Fibroblast of skin of abdomen (primary cell): Measurements from ENCODE around the gene MED1.
A peak's percentile ranks its signal among the peaks of the same experiment; 100 is the strongest.
"Not testable (repeated sequence)": the region's sequence is repeated elsewhere in the genome, so short reads cannot be mapped to it uniquely, and the experiment has no call there.

ENCODE experiments used
- DNase-seq: peaks from one replicate; pipeline ENCODE4 v3.0.0-alpha.2; 2013

The MED1 gene

GRCh38 chr17:39410279-39410678, 40.8 kb downstream of the MED1 start:
- DNase-seq = no peak

- no peak for DNase-seq
These were observed 42.7 kb downstream of the MED1 start for GRCh38 chr17:39408360-39408759.

GRCh38 chr17:39406951-39407350, 44.1 kb downstream of the MED1 start:
- DNase-seq = no peak

GRCh38 chr17:39405436-39405835, 45.6 kb downstream of the MED1 start:
- DNase-seq = no peak

DNA sequence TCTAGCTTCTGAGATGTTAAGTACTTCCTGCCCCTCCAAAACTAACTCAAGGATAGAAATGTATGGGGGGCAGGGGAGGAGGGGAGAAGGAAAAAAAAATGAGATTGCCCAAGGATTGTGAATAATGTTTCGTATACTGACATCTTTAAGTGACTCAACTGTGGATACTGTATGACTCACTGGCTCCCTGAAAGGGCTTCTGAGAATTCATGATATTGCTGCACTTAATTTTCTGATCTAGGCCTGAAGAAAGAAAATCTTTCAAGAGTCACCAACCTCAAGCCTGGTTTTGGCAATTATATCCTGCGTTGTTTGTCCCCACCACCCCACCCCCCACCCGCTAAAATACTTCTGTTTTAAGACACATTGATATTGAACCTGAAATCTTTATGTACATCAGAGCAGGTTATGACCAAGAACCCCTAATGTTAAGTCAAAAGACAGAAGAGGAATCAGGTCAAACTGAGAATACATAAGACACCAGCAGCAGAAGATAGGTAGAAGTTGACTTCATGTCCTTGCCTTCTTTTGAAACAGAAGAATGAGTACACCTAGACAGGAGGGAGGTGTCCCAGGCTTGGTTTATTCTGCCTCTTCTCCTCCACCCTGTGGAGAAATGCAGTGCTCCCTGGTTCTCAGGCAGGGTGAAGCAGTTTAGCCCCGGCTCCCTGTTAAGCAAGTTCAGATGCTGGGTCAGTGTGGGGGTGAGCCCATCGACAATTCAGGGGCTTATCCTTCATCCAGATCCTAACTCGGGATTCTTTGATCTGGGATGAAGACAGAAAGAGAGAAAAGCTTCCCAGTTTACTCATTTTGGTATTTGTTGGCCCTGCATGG, 46.3 kb downstream of the MED1 start:
- DNase-seq = peak; percentile 92

- DNase-seq = no peak
These were observed 48.0 kb downstream of the MED1 start for GRCh38 chr17:39402890-39403605.

DNA sequence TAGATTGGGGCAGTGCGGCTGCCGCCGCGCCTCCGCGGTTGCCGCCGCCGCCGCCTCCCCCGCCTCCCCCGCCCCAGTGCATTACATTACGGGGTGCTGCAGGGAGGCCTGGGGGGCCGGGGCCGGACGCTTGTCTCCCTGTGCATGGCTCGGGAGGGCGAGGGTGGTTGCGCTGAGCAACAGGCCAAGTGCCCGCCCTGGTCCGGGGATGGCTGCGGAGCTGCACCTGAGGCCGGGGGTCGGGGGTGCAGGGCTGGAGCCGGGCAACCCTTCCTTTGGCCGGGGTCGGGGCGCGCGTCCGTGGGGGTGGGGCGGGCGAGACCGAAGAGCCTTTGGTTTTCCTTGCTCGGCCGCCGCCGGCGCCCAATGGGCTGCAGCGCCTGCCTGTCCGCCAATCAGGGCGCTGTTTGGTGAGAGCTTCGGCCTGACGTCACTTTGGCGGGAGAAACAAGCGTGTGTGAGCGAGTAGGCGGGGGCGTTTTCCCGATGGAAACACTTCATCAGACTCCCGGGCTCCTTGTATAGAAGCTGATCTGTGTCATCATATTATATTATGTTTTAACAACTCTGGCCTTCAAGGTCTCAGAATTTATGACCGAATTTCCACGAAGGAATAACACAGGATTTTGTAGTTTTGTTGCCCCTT, 48.7 kb downstream of the MED1 start:
- peak; percentile 94 for DNase-seq

DNA sequence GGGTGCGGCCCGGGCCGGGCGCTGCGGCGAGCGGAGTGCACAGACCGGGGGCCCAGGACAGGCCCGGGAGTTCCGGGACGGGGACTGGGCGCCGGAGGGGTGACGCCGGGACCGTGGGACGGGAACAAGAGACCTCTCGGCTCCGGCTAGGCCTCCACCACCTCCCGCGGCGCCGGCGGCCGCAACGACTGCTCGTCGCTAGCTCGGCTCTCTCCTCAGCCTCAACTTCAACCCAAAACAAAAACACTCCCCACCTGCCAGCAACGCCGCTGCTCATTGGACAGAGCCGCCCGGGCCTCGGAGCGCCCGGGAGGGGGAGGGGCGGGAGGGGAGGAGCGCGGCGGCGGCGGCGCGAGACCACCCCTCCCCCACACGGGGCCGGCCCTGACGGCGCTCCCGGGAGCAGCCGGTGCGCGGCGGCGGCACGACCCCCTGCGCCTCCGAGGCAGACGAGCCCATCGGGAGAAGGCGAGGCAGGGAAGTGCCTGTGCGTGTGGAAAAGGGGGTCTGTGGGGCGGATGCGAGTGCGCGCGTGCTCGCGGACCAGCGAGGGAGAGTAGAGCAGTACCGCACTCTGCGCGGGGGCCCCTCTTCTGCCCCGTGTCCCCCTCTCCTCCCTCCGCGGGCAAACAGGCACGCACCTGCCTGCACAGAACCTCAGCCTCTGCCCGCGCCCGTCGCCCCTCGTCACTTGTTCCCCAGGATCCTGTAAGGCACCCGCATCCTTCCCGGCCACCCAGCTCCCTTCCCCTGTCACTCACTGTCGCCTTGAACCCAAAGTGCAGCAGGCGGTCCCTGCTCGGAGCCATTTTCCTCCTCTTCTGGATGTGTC, 49.4 kb downstream of the MED1 start, which contains the start of gene FBXL20:
Gene FBXL20 (minus strand): TSS at position 215 of the 832 bp plus-strand sequence. CDS start 224 bp downstream, outside the sequence.
- peak; percentile 91 for DNase-seq

GRCh38 chr17:39400547-39401411, 50.3 kb downstream of the MED1 start:
- no peak for DNase-seq

DNA sequence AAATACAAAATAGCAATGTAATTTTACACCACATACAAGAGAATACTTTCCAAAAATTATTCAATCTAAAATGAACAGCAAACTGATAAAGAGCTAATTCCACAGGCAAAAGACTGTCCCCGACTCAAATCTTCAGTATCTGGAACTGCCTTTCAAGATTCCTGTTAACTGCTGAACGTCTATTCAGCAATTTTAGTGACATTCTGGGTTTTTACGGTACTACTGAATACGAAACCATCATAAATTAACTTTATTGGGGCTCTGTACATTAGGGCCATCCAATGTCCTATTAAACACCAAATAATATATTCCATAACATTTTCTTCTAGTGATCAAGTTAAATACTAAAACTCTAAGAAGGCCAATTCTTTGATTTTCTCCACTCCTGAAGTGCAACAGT, 51.3 kb downstream of the MED1 start:
- DNase-seq = no peak

- DNase-seq = no peak
These were observed 57.3 kb downstream of the MED1 start for GRCh38 chr17:39393736-39394135.

- no peak for DNase-seq
These were observed 59.6 kb downstream of the MED1 start for GRCh38 chr17:39391448-39391847.

DNA sequence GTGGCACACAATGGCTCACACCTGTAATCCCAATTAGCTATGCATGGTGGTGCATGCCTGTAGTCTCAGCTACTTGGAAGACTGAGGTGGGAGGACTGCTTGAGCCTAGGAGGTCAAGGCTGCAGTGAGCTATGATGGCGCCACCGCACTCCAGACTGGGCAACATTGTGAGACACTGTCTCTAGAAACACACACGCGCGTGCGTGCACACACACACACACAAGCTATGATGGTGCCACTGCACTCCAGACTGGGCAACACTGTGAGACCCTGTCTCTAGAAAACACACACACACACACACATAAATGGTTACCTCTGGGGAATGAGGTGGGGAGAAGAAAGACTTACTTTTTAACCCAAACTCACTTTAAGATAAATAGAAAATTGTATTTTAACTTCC, 66.0 kb downstream of the MED1 start:
- no peak for DNase-seq

- DNase-seq = no peak
These were observed 70.9 kb downstream of the MED1 start for GRCh38 chr17:39380144-39380543.

GRCh38 chr17:39376434-39376833, 74.6 kb downstream of the MED1 start:
- DNase-seq = no peak

GRCh38 chr17:39367805-39368204, 83.3 kb downstream of the MED1 start:
- not testable (repeated sequence) for DNase-seq

GRCh38 chr17:39365872-39366271, 85.2 kb downstream of the MED1 start:
- DNase-seq = no peak

DNA sequence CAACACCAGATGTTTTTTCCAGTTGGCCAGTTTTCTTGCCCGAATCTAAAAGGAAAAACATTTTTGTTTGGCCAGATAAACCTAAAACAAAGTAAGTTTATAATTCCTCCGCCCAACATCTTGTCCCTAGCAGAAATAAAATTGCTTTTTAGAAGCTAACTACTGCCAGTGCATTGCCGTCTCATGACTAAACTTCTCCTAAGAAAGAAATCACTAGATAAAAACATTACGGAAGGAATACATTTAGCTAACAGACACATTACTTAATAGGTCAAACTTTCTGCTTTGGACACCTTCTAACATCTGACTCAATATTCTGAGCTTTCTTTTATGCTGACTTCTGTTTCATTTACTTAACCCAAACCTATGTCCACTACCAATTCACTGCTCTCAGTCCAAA, 85.8 kb downstream of the MED1 start:
- DNase-seq = peak; percentile 20

DNA sequence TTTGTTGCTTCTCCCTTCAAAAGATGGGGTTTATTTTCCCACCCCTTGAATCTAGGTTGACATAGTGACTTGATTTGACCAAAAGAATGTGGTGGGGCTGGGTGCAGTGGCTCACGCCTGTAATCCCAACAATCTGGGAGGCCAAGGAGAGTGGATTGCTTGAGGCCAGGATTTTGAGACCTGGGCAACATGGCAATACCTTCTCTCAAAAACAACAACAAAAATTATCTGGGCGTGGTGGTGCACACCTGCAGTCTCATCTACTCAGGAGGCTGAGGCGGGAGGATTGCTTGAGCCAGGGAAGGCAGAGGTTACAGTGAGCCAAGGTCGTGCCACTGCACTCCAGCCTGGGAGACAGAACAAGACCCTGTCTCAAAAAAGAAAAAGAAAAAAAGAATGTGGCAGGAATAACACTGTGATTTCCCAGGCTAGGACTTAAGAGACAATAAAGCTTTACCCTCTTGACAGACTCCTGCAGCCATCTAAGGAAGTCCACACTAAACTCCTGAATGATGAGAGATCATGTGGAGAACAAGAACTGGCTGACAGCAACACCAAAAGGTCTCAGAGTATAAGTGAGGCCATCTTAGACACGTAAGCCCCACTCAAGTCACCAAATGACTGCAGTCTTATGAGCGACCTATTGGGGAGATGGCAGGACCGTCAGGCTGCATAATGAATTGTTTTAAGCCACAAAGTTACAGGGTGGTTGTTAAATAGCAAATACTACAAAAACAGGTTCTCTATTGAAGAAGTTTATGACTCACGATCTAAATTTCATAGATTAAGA, 86.6 kb downstream of the MED1 start:
- DNase-seq = no peak

- no peak for DNase-seq
These were observed 90.0 kb downstream of the MED1 start for GRCh38 chr17:39361064-39361463.

- DNase-seq = no peak
These were observed 90.5 kb downstream of the MED1 start for GRCh38 chr17:39360537-39360936.
